ENCODE data around the gene TOR2A.

Gene TOR2A

DNA sequence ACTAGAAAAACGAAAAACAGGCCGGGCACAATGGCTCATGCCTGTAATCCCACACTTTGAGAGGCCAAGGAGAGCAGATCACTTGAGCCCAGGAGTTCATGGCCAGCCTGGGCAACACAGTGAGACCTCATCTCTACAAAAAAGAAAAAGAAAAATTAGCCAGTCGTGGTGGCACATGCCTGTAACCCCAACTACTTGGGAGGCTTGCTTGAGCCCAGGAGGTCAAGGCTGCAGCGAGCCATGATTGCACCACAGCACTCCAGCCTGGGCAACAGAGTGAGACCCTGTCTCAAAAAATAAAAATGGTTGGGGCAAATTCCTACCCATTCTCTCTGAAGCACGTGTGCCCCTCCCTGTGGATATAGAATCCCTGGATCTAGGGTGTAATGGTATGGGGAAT is 36.7 kb downstream of the TOR2A start:
- TF ChIP-seq ZNF274 (IDR thresholded peaks at IDR 0.05; ENCODE audit: low read depth, low read length) = no peak
- H3K4me3 ChIP-seq (ENCODE audit: low read length) = no peak overlapping the region

DNA sequence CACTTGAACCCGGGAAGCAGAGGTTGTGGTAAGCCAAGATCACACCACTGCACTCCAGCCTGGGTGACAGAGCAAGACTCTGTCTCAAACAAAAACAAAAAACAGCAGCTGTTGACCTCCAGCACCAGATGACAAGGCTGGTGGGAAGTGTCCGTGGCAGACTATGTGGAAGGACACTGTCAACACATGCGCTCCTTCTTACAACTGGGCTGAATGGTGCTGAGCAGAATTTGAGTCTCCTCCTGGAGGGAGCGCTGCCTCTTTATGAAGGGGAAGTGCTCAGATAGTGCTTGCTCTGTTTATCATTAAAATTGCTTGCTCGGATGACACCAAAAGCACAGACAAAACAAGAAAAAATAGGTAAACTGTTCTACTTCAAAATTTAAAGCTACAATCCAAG is 37.5 kb downstream of the TOR2A start:
- H3K4me3 ChIP-seq (ENCODE audit: low read length) = no peak overlapping the region
- TF ChIP-seq ZNF274 (IDR thresholded peaks at IDR 0.05; ENCODE audit: low read depth, low read length) = no peak

DNA sequence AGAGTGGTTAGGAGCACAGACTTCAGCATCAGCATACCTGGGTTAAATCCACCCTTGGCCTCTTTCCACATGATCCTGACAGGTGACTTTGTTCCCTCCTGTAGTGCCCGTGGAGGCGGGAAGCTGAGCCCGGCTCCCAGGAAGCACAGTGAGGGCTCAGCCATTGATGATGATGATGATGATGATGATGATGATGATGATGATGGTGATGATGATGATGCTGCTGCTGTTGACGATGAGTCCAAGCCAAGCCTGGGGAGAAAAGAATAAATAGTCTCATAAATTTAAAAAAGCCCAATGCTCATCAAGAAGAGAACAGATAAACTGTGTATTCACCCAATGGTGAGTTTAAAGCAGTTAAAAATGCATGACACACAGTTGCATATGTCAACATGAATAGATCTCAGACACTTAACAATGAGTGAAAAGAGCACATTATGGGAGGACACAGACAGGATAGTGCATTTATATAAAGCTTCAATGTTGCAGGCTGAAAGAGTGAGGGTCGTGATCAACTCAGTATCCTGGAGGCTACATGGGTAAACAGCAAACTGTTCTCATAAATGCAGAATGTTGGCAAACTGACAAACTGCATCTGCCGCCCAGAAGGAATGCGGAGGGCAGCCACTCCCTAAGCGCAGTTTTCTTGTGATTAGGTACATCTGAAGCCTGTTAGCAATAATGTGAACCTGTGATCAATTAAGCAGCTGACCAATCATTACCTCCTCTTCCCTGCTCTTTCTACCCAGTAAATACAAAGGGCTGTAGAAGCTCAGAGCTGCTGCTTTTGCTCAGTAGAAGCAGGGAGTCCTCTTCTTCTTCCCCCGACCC is 40.0 kb downstream of the TOR2A start:
- H3K4me3 ChIP-seq (ENCODE audit: low read length) = no peak overlapping the region
- no peak for TF ChIP-seq ZNF274 (IDR thresholded peaks at IDR 0.05; ENCODE audit: low read depth, low read length)

DNA sequence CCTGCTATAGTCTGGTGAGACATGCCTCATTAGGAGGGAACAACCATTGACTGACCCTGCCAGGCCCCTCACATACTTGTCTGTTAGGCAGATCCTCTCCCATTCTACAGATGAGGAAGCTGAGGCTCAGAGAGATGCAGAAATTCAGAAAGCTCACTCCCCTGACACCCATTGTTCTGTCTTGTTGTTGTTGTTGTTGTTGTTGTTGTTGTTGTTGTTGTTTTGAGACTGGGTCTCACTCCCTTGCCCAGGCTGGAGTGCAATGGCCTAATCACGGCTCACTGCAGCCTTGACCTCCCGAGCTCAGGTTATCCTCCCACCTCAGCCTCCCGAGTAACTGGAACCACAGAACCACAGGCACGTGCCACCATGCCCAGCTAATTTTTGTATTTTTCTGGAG is 41.4 kb downstream of the TOR2A start:
- H3K4me3 ChIP-seq (ENCODE audit: low read length) = no peak overlapping the region
- TF ChIP-seq ZNF274 (IDR thresholded peaks at IDR 0.05; ENCODE audit: low read depth, low read length) = no peak

DNA sequence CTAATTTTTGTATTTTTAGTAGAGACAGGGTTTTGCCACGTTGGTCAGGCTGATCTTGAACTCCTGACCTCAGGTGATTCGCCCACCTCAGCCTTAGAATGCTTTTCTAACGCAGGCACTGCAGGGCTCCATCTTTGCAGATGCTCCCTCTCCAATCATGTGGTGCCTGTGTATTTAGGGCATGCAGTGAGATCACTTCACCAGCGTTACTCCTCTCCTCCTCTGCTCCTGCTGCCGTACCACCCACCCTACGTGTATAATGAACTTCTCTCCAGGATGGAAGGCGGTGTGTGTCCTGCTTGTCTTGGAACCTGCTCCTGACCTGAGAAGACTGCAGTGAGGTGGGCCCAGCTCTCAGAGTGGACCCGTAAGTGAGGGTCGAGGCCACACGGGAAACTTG is 42.0 kb downstream of the TOR2A start:
- H3K4me3 ChIP-seq (ENCODE audit: low read length) = no peak overlapping the region
- no peak for TF ChIP-seq ZNF274 (IDR thresholded peaks at IDR 0.05; ENCODE audit: low read depth, low read length)

DNA sequence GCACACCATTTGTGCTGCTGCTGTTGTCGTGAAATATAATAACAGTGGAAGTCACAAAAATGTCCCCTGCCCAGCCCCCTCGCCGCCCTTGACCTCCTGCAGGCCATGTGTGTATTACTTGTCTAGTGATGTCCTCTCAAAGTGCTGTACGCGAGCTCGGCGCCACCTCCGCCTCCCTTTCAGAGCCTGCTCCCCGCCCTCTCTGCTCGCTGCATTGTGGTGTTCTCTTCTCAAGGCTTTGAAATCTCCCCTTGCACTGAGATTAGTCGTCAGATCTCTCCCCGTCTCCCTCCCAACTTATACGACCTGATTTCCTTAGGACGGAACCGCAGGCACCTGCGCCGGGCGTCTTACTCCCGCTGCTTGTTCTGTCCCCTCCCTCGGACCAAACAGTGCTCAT is 43.0 kb downstream of the TOR2A start:
- H3K4me3 ChIP-seq (ENCODE audit: low read length) = no peak overlapping the region
- TF ChIP-seq ZNF274 (IDR thresholded peaks at IDR 0.05; ENCODE audit: low read depth, low read length) = no peak

DNA sequence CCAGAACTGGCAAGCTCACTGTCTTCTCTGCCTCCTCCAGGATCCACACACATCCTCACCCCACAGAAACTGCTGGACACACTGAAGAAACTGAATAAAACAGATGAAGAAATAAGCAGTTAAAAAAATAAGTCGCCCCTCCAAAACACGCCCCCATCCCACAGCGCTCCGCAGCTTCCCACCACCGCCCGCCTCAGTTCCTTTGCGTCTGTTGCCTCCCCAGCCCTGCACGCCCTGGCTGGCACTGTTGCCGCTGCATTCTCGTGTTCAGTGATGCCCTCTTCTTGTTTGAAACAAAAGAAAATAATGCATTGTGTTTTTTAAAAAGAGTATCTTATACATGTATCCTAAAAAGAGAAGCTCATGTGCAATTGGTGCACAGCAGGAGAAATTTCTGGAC is 44.4 kb downstream of the TOR2A start:
- no peak for TF ChIP-seq ZNF274 (IDR thresholded peaks at IDR 0.05; ENCODE audit: low read depth, low read length)

DNA sequence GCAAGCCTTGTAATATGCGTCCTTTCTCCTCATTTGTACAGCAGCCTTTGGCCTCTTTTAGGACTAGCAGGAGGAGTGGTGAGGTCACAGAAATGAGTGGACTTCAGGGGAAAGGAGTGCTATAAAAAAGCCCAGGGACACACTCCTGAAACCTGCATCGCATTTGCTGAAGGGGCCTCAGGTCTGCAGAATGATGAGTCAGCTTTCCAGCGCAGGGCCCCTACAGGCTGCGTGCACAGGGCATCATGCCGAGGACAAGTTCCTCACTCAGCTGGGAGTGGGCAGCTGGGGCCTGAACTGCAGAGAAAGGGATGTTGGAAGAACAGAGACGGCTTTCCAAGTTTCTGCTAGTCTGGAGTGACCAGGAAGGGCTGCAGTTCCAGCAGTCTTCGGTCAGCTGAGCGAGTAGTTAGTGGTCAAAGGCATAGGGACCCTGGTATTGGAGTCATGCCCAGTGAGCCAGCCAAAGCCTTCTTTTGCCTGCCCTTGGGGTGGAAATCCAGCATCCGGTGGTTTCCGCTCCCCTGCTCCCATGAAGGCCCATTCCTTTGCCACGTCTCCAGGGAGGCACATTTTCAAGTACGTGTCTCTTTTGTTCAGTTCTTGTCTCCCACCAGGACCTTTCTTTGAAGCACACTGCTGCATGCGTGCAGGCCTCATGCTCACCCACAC is 45.6 kb downstream of the TOR2A start:
- no peak for TF ChIP-seq ZNF274 (IDR thresholded peaks at IDR 0.05; ENCODE audit: low read depth, low read length)
- no peak overlapping the region for H3K4me3 ChIP-seq (ENCODE audit: low read length)

More for the DNA sequence above, 44.4 kb downstream of the TOR2A start:
- no peak overlapping the region for H3K4me3 ChIP-seq (ENCODE audit: low read length)

DNA sequence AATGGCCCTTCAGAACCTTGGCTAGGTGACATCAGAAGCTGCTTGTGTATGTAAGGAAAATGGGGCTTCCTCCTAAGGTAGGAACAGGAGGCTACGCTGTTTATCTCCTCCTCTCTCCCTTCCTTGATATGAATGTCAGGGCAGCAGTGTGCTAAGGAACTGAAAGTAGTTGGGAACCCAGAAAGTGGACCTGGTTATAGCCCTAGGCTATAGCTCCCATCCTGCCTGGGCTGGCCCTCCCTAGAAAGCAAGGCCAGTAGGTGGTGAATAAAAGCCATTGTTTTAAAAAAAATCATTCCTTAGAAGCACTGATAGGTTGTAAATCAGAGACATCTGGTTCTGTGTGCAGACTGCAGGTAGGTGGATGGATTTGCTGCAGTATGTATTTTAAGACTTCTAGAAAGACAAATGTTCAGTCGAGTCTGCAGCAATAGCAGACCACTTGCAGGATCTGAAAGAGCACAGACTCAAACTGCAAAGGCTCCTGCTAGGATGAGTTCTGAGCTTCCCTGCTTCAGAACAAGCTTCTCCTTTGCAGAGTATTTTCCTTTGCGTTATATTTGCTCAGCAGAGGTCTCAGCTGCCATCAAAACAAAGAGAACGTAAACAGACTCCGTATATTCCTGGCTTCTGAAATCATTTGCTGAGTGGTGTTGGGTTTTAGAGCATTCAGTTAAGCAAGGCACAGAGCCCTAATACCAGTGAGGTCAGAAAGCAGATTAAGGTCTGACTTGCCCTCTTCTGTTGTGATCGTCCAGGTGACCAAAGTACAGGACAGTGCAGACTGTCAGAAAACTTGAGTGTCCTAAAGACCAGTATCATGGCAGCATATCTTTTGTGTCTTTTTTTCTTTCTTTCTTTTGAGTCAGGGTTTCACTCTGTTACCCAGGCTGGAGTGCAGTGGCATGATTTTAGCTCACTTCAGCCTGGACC is 48.4 kb downstream of the TOR2A start:
- no peak overlapping the region for H3K4me3 ChIP-seq (ENCODE audit: low read length)
- no peak for TF ChIP-seq ZNF274 (IDR thresholded peaks at IDR 0.05; ENCODE audit: low read depth, low read length)

DNA sequence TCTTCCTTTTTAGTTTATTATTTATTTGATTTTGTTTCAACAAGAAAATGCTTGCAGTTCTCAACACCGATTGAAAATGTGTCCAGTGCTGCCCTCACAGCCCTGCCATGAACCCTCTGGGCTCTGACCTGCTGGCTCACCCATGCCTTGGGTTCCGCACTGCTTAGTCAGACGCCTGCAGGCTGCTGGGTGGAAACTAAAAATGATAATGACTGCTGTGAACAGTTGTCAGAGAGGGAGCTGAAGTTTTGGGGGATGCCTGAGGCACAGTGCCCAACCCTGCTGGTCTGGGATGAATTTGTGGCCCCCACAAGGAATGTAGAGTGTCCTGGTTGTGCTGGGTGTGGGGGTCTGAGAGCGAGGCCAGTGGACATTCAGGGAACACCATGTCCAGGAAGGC is 50.5 kb downstream of the TOR2A start:
- H3K4me3 ChIP-seq (ENCODE audit: low read length) = no peak overlapping the region
- TF ChIP-seq ZNF274 (IDR thresholded peaks at IDR 0.05; ENCODE audit: low read depth, low read length) = no peak

DNA sequence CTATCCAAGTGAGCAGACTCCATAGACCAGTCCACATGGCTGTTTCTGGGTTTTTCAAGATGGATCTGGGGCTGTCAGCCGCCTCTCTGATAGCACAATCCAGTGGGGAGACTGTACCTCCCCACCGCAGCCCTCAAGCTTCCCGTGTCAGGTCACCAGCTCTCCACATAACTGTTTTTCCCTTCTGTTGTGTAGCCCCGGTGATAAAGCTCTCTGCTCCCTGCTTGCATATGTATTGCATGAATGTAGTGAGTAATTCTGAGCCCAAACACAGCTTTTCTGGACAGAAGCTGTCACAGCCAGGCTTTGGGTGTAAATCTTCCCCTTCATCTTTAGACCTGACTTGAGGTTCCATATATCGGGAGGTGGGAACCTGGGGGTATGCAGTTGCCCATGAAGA is 51.4 kb downstream of the TOR2A start:
- H3K4me3 ChIP-seq (ENCODE audit: low read length) = no peak overlapping the region
- TF ChIP-seq ZNF274 (IDR thresholded peaks at IDR 0.05; ENCODE audit: low read depth, low read length) = no peak

DNA sequence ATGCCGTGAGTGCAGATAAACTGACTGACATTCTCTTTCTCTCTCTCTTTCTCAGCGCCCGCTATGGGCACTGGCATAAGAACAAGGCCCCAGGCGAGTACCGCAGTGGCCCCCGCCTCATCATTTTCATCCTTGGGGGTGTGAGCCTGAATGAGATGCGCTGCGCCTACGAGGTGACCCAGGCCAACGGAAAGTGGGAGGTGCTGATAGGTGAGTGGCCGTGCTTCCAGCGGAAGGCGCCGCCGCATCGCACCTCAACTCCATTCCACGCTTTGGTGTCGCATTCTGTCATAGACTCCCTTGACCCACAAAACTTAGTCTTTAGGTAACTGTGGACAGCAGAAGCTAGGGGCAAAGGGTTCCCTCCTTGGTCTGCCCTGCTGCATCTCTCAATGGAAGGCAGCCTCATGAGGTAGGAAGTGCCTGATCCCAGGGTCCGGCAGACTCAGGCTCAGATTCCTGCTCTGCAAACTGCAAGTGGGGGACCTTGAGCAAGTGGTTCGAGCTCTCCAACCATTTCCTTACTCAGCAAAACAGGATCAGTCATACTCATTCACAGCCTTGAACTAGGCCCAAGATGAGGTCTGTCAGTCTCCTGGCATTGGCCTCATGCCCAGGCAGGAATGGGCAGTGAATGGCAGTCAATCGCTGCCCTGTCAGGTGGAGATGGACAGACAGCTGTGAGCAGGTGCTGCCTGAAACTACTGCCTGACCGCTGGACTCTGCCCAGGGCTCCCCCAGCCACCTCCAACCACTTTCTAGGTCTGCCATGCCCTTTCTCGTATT is 52.5 kb downstream of the TOR2A start:
- no peak overlapping the region for H3K4me3 ChIP-seq (ENCODE audit: low read length)
- TF ChIP-seq ZNF274 (IDR thresholded peaks at IDR 0.05; ENCODE audit: low read depth, low read length) = no peak

All from GM08714 (cell line).